GM19099 (cell line): ENCODE measurements around the gene PTPRG.

ENCODE experiments used
- POLR2A ChIP-seq: IDR thresholded peaks from 3 replicates; pipeline ENCODE4 v1.6.1; 2011; ENCODE audit warnings: low read depth; ENCODE audit not compliant: insufficient read length; ENCODE audit errors: extremely low read depth

PTPRG gene

GRCh38 chr3:62167566-62168262 is 606.3 kb downstream of the PTPRG start:
- TF ChIP-seq POLR2A, result no peak

- no peak for TF ChIP-seq POLR2A
These were observed 607.0 kb downstream of the PTPRG start for GRCh38 chr3:62168356-62168755.

- no peak for TF ChIP-seq POLR2A
These were observed 608.7 kb downstream of the PTPRG start for GRCh38 chr3:62169906-62170660.

GRCh38 chr3:62171789-62172188 is 610.4 kb downstream of the PTPRG start:
- TF ChIP-seq POLR2A, result no peak

GRCh38 chr3:62172199-62172598 is 610.8 kb downstream of the PTPRG start:
- no peak for TF ChIP-seq POLR2A

GRCh38 chr3:62173939-62174515 is 612.7 kb downstream of the PTPRG start:
- TF ChIP-seq POLR2A, result no peak

GRCh38 chr3:62175161-62175560 is 613.8 kb downstream of the PTPRG start:
- TF ChIP-seq POLR2A, result no peak

- TF ChIP-seq POLR2A, result no peak
These were observed 616.7 kb downstream of the PTPRG start for GRCh38 chr3:62178032-62178431.

- no peak for TF ChIP-seq POLR2A
These were observed 617.6 kb downstream of the PTPRG start for GRCh38 chr3:62178739-62179600.

GRCh38 chr3:62180514-62180913 is 619.1 kb downstream of the PTPRG start:
- TF ChIP-seq POLR2A, result no peak

- TF ChIP-seq POLR2A, result no peak
These were observed 621.7 kb downstream of the PTPRG start for GRCh38 chr3:62183087-62183486.

GRCh38 chr3:62183969-62184368 is 622.6 kb downstream of the PTPRG start:
- TF ChIP-seq POLR2A, result no peak

GRCh38 chr3:62184559-62184958 is 623.2 kb downstream of the PTPRG start:
- no peak for TF ChIP-seq POLR2A

GRCh38 chr3:62187022-62187431 is 625.7 kb downstream of the PTPRG start:
- no peak for TF ChIP-seq POLR2A
